K562 (cell line): ENCODE results near the gene ARF1. TPM values are rescaled to one million over a fixed set of nuclear protein-coding genes. Genes with fewer than 3 reads are reported as not detected.

ENCODE experiments used
- DDX20 ChIP-seq: fragments of 450-650 bp; IDR thresholded peaks from 2 replicates; pipeline ENCODE4 v1.6.1; 2016; ENCODE audit warnings: missing genetic modification characterization, low read depth, mild to moderate bottlenecking, missing compliant biosample characterization, moderate library complexity
- GABPA ChIP-seq: fragments of 200-800 bp; sonication (Bioruptor generic); conservative IDR thresholded peaks from 2 replicates; pipeline ENCODE4 v1.6.1; 2016; ENCODE audit warnings: low read depth, missing genetic modification characterization, missing compliant biosample characterization
- GATAD2B ChIP-seq: fragments of 450-650 bp; IDR thresholded peaks from 2 replicates; pipeline ENCODE4 v1.6.1; 2017; ENCODE audit warnings: mild to moderate bottlenecking, borderline replicate concordance
- HMG20B ChIP-seq: fragments of 250-450 bp; sonication (Bioruptor Pico); IDR thresholded peaks from 2 replicates; pipeline ENCODE4 v1.5.0; 2021; ENCODE audit warnings: mild to moderate bottlenecking
- L3MBTL2 ChIP-seq: fragments of 450-650 bp; IDR thresholded peaks from 2 replicates; pipeline ENCODE4 v1.6.1; 2016; ENCODE audit warnings: mild to moderate bottlenecking, moderate library complexity
- MAZ ChIP-seq, 2 experiments: fragments of 450-650 bp in 1 of 2; sonication (generic) in 1 of 2; formaldehyde crosslinking; IDR thresholded peaks in 1 of 2; conservative IDR thresholded peaks in 1 of 2; 2 replicates each; pipeline versions ENCODE4 v1.4.0 to v1.5.0; 2020; ENCODE audit warnings: mild to moderate bottlenecking in 1 of 2, missing genetic modification reagents in 1 of 2
- NFIC ChIP-seq: fragments of 450-650 bp; IDR thresholded peaks from 2 replicates; pipeline ENCODE4 v1.6.1; 2017; ENCODE audit warnings: mild to moderate bottlenecking, inconsistent platforms
- NR3C1 ChIP-seq: sonication (generic); formaldehyde crosslinking; IDR thresholded peaks from 2 replicates; pipeline ENCODE4 v1.8.1; 2022; ENCODE audit warnings: missing genetic modification reagents
- RBBP5 ChIP-seq: fragments of 200-600 bp; sonication (generic); IDR thresholded peaks from 2 replicates; pipeline ENCODE4 v1.6.1; 2012; ENCODE audit warnings: borderline replicate concordance, mild to moderate bottlenecking, low read length, control low read depth, inconsistent platforms; ENCODE audit not compliant: insufficient read depth, poor library complexity, severe bottlenecking
- RUNX1 ChIP-seq: sonication (generic); IDR thresholded peaks from 2 replicates; pipeline ENCODE4 v1.6.1; 2016; ENCODE audit warnings: antibody characterized with exemption, low read depth
- SIN3A ChIP-seq, 2 experiments: fragments of 150-350 bp in 1 of 2; IDR thresholded peaks; 2 replicates each; pipeline ENCODE4 v1.6.1; 2011 to 2016; ENCODE audit warnings: borderline replicate concordance in 2 of 2, low read depth in 2 of 2, low read length in 2 of 2, mild to moderate bottlenecking in 2 of 2, moderate library complexity in 2 of 2; ENCODE audit not compliant: control insufficient read depth in 1 of 2
- SIX5 ChIP-seq, 2 experiments: IDR thresholded peaks; 2 replicates each; pipeline ENCODE4 v1.6.1; 2011; ENCODE audit warnings: low read length in 2 of 2, borderline replicate concordance in 1 of 2, low read depth in 1 of 2, mild to moderate bottlenecking in 1 of 2, moderate library complexity in 1 of 2; ENCODE audit not compliant: insufficient read depth in 1 of 2
- SMAD4 ChIP-seq: fragments of 250-450 bp; sonication (Bioruptor Pico); conservative IDR thresholded peaks from 2 replicates; pipeline ENCODE4 v1.8.0; 2021; ENCODE audit warnings: inconsistent platforms, mild to moderate bottlenecking, moderate library complexity
- polyA plus RNA-seq, 8 experiments: library from polyadenylated mRNA; depleted of rRNA in 4 of 8; stranded (reverse) in 5 of 8; unstranded in 3 of 8; fragments of >200 nt; fragmentation: Nextera tagmentation in 2 of 8; fragmentation: Illumina TruSeq in 1 of 8; extraction: Ambion mirVana in 2 of 8; extraction: Trizol in 1 of 8; gene quantifications; 2 replicates each; pipeline versions ENCODE4 v1.2.1 to v1.2.3, GENCODE V29; 2011 to 2014; ENCODE audit warnings: inconsistent platforms in 1 of 8, missing spikeins in 1 of 8
- total RNA-seq, 7 experiments: library from RNA; depleted of rRNA in 6 of 7; stranded (reverse); fragments of >200 nt in 6 of 7; fragmentation: Illumina TruSeq in 2 of 7; extraction: Trizol in 2 of 7; gene quantifications; 2 replicates each; pipeline versions ENCODE4 v1.2.1 to v1.2.3, GENCODE V29; 2011 to 2021; ENCODE audit warnings: low replicate concordance in 1 of 7
- TF ChIP-seq, protein P1 (sequence below): sonication (generic); formaldehyde crosslinking; IDR thresholded peaks from 2 replicates; pipeline ENCODE4 v1.8.0; 2022; ENCODE audit warnings: missing genetic modification reagents, mild to moderate bottlenecking, moderate library complexity, borderline replicate concordance
- TF ChIP-seq, protein P2 (sequence below): fragments of 450-650 bp; IDR thresholded peaks from 2 replicates; pipeline ENCODE4 v1.6.1; 2016; ENCODE audit warnings: antibody characterized with exemption
- TF ChIP-seq, protein P3 (sequence below): fragments of 450-650 bp; IDR thresholded peaks from 2 replicates; pipeline ENCODE4 v1.6.1; 2014; ENCODE audit warnings: low read depth, mild to moderate bottlenecking, moderate library complexity, borderline replicate concordance
- TF ChIP-seq, protein P4 (sequence below): fragments of 450-650 bp; formaldehyde crosslinking; IDR thresholded peaks from 2 replicates; pipeline ENCODE4 v1.4.0; 2020; ENCODE audit warnings: mild to moderate bottlenecking, moderate library complexity

Gene ARF1
- total and polyA plus RNA-seq, 9 of the 15 experiments (the other 6 are each of a cell fraction or from before 2014, with no cell fraction given) = 69.8 to 593 (median 325) TPM

DNA sequence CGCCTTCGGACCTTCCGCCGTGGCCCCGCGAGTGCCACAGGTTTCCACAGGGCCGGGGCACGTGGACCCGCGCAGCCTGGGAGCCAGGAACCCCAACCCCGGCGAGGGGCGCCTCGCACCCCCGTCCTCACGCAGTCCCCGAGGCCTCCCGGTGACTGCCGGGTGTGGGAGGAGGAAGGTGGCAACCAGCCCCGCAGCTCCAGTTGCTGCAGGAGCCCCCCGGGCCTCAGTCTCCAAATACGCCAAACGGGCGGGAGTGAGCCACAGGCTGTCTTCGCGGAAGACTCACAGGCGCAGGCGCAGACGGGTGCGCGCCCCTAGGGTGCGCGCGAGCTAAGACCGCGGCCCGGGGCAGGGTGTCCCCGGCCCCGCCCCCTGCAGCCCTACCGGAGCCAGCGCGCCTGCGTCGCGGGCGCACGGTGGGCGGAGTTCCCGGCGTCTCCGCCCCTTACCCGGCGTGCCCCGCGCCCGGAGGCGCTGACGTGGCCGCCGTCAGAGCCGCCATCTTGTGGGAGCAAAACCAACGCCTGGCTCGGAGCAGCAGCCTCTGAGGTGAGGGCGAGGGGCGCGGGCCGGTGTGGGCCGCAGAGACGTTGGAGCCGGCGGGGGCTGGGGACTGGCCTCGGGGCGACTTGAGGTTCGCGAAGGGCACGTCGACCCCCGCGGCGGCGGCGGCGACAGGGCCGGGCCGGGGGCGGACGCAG is at the start of gene ARF1 (continued):
- TF ChIP-seq, protein P1, sequence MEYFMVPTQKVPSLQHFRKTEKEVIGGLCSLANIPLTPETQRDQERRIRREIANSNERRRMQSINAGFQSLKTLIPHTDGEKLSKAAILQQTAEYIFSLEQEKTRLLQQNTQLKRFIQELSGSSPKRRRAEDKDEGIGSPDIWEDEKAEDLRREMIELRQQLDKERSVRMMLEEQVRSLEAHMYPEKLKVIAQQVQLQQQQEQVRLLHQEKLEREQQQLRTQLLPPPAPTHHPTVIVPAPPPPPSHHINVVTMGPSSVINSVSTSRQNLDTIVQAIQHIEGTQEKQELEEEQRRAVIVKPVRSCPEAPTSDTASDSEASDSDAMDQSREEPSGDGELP (CRISPR knock-in tag) = peak; percentile 74
- TF ChIP-seq, protein P2, sequence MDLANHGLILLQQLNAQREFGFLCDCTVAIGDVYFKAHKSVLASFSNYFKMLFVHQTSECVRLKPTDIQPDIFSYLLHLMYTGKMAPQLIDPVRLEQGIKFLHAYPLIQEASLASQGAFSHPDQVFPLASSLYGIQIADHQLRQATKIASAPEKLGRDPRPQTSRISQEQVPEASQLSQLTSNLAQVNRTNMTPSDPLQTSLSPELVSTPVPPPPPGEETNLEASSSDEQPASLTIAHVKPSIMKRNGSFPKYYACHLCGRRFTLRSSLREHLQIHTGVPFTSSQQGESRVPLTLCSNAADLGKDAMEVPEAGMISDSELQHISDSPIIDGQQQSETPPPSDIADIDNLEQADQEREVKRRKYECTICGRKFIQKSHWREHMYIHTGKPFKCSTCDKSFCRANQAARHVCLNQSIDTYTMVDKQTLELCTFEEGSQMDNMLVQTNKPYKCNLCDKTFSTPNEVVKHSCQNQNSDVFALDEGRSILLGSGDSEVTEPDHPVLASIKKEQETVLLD = peak; percentile 80
- TF ChIP-seq, protein P3, sequence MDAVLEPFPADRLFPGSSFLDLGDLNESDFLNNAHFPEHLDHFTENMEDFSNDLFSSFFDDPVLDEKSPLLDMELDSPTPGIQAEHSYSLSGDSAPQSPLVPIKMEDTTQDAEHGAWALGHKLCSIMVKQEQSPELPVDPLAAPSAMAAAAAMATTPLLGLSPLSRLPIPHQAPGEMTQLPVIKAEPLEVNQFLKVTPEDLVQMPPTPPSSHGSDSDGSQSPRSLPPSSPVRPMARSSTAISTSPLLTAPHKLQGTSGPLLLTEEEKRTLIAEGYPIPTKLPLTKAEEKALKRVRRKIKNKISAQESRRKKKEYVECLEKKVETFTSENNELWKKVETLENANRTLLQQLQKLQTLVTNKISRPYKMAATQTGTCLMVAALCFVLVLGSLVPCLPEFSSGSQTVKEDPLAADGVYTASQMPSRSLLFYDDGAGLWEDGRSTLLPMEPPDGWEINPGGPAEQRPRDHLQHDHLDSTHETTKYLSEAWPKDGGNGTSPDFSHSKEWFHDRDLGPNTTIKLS = peak; percentile 100
- TF ChIP-seq SIN3A (IDR thresholded peaks at IDR 0.05; ENCODE audit: borderline replicate concordance in 2 of 2, control insufficient read depth in 1 of 2, low read depth in 2 of 2, low read length in 2 of 2) (peak in 1 of 2 experiments; percentile 37; a peak in 2 of 4 replicates), DDX20 (tag) (no peak), L3MBTL2 (peak; percentile 99), RUNX1 (no peak), GATAD2B (0 out of 2 replicates have a peak, but pooled peaks have one; percentile 78), SMAD4 (CRISPR knock-in tag) (peak; percentile 71), HMG20B (CRISPR knock-in tag) (no peak), MAZ (CRISPR knock-in tag; conservative IDR thresholded peaks at IDR 0.05 in 1 of 2, IDR thresholded peaks at IDR 0.05 in 1 of 2) (peak; percentile 57 to 70; a peak in 3 of 4 replicates), SIX5 (IDR thresholded peaks at IDR 0.05; ENCODE audit: borderline replicate concordance in 1 of 2, insufficient read depth in 1 of 2, low read depth in 1 of 2, low read length in 2 of 2) (0 out of 4 replicates have a peak, but pooled peaks of 1 of the 2 experiments have one; percentile 20), RBBP5 (peak; percentile 56), NR3C1 (CRISPR knock-in tag) (peak; percentile 56; the same call in 1 of the 2 replicates), NFIC (no peak), GABPA (tag) (no peak)
- TF ChIP-seq, protein P4, sequence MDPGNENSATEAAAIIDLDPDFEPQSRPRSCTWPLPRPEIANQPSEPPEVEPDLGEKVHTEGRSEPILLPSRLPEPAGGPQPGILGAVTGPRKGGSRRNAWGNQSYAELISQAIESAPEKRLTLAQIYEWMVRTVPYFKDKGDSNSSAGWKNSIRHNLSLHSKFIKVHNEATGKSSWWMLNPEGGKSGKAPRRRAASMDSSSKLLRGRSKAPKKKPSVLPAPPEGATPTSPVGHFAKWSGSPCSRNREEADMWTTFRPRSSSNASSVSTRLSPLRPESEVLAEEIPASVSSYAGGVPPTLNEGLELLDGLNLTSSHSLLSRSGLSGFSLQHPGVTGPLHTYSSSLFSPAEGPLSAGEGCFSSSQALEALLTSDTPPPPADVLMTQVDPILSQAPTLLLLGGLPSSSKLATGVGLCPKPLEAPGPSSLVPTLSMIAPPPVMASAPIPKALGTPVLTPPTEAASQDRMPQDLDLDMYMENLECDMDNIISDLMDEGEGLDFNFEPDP (CRISPR knock-in tag) = peak; percentile 75; the same call in 1 of the 2 replicates
